Tibial nerve (tissue), 4 donors: ENCODE measurements around the gene GARIN5B.

Experiments used
- EP300 ChIP-seq, 2 donors: sonication (generic); formaldehyde crosslinking; IDR thresholded peaks; one replicate each; pipeline ENCODE4 v1.6.1; 2017; ENCODE audit warnings: antibody characterized with exemption in 2 of 2, mild to moderate bottlenecking in 1 of 2
- POLR2A ChIP-seq, 2 donors: fragments of 450-650 bp; IDR thresholded peaks; one replicate each; pipeline ENCODE4 v1.6.1; 2017; ENCODE audit warnings: antibody characterized with exemption in 2 of 2, mild to moderate bottlenecking in 2 of 2, moderate library complexity in 2 of 2
- TF ChIP-seq, protein P1 (sequence below), 5 experiments: fragments of 200-600 bp in 3 of 5; fragments of 450-650 bp in 2 of 5; sonication (generic) in 3 of 5; IDR thresholded peaks; one replicate each; pipeline ENCODE4 v1.5.1; 2016 to 2019; ENCODE audit warnings: antibody characterized with exemption in 5 of 5, mild to moderate bottlenecking in 3 of 5, moderate library complexity in 2 of 5

DNA sequence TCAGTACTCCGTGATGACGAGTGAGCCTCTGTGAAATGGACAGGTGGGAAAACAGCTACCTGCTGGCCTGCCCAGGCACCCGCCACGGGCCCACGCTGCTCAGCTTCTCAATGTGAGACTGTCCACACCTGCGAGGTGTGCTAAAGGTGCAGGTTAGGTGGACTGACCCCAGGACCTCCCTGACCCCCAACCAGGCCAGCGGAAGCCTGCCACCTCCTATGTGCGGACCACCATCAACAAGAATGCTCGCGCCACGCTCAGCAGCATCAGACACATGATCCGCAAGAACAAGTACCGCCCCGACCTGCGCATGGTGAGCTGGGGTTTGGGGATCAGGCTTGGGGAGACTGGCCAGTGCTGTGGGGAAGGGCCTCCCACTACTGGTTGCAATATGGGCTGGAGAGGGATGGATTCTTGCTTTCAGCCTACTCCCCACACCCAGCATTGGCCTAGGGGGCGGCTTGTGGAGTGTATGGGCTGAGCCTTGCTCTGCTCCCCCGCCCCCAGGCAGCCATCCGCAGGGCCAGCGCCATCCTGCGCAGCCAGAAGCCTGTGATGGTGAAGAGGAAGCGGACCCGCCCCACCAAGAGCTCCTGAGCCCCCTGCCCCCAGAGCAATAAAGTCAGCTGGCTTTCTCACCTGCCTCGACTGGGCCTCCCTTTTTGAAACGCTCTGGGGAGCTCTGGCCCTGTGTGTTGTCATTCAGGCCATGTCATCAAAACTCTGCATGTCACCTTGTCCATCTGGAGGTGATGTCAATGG lies 24.9 kb upstream of the GARIN5B start:
- TF ChIP-seq EP300 (IDR thresholded peaks at IDR 0.05): no peak
- TF ChIP-seq, protein P1, sequence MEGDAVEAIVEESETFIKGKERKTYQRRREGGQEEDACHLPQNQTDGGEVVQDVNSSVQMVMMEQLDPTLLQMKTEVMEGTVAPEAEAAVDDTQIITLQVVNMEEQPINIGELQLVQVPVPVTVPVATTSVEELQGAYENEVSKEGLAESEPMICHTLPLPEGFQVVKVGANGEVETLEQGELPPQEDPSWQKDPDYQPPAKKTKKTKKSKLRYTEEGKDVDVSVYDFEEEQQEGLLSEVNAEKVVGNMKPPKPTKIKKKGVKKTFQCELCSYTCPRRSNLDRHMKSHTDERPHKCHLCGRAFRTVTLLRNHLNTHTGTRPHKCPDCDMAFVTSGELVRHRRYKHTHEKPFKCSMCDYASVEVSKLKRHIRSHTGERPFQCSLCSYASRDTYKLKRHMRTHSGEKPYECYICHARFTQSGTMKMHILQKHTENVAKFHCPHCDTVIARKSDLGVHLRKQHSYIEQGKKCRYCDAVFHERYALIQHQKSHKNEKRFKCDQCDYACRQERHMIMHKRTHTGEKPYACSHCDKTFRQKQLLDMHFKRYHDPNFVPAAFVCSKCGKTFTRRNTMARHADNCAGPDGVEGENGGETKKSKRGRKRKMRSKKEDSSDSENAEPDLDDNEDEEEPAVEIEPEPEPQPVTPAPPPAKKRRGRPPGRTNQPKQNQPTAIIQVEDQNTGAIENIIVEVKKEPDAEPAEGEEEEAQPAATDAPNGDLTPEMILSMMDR (IDR thresholded peaks at IDR 0.05): no peak
- no peak for TF ChIP-seq POLR2A (IDR thresholded peaks at IDR 0.05)
